Fibroblast of upper back skin (primary cell): ENCODE measurements around the gene CDNF.
"Not testable (repeated sequence)": the region's sequence is repeated elsewhere in the genome, so short reads cannot be mapped to it uniquely, and the experiment has no call there.

ENCODE experiments used
- DNase-seq: peaks from one replicate; pipeline ENCODE4 v3.0.0-alpha.2; 2013

CDNF gene

DNA sequence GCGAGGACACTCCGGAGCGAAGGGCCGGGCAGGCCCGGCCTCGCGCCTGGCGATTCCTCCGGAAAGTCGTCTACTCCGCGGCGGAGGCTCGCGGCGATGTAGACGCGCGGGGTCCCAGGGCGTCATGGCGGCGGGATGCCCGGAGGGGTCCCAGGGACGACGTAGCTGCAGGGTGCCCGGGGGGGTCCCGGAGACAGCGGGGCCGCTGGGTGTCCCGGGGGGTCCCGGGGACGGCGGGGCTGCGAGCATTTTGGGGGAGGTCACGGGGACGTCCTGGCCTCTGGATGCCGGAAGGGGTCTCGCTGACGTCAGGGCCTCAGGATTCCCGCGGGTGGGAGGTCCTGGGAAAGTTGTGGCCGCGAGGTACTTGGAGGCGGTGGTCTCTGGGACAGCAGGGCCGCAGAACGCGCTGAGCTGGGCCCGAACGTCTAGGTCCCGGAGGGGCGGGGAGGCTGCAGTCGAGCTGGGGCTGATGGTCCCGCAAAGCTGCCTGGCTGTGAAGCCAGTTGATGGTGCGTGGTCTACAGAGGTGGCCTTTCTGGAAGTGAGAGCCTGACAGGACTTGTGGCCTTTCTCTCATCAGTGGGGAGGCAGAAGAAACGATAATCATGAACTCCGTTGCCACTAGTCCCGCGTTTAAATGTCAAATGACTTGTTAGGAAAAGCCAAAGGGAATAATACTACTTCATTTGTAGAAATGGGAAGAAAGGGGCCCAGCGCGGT lies 906 bp upstream of the CDNF start:
- DNase-seq, result no peak

- no peak for DNase-seq
Observed at GRCh38 chr10:14837003-14837756, 657 bp downstream of the CDNF start.

GRCh38 chr10:14836208-14836607 lies 1.6 kb downstream of the CDNF start:
- DNase-seq, result peak; percentile 38

DNA sequence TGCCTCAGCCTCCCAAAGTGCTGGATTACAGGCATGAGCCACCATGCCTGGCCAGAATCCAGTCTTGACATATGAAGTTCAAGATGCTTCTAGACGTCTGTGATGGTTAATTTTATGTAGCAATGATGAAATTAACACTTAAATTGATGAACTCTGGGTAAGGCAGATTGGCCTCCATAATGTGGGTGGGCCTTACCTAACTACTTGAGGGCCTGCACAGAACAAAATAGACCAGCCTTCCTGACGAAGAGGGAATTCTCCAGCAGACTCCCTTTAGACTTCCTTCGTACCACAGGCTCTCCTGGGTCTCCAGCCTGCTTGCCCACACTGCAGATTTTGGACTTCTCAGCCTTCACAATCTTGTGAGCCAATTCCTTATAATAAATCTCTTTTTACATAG lies 4.7 kb downstream of the CDNF start:
- DNase-seq, result no peak

DNA sequence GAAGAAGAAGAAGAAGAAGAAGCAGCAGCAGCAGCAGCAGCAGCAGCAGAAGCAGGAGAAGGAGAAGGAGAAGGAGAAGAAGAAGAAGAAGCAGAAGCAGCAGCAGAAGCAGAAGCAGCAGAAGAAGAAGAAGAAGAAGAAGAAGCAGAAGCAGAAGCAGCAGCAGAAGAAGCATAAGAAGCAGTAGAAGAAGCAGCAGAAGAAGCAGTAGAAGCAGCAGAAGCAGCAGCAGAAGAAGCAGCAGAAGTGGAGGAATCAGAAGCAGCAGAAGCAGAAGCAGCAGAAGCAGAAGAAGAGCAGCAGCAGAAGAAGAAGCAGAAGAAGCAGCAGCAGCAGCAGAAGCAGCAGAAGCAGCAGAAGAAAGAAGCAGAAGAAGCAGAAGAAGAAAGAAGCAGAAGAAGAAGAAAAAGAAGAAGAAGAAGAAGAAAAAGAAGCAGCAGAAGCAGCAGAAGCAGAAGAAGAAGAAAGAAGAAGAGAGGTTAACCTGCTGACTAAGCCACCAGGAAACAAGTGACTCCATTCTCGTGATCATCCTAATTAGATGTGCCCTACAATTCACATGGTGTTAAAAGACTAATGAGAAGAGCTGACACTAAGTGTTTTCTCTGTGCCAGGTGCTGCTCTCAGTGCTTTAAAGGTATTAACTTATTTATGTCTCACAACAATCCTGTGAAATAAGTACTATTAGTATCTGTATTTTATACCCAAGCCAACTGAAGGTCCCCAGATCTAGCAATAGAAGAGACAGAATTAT lies 11.6 kb downstream of the CDNF start:
- no peak for DNase-seq

DNA sequence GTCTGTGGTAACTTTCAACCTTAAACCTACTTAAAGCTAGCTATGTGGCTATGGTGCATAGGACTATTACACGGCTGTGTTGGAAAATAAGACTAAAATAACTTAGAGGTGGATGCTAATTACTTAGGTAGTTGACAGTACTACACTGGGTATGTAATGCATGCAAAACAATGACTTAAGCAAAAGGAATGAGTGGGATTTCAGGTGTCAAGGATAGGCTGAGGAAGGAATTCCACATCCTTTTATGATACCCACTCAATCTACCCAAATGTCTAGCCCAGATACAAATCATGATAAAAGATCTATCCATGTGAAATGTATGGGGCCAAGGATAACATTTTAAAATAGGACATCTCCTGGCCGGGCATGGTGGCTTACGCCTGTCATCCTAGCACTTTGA lies 13.9 kb downstream of the CDNF start:
- no peak for DNase-seq

DNA sequence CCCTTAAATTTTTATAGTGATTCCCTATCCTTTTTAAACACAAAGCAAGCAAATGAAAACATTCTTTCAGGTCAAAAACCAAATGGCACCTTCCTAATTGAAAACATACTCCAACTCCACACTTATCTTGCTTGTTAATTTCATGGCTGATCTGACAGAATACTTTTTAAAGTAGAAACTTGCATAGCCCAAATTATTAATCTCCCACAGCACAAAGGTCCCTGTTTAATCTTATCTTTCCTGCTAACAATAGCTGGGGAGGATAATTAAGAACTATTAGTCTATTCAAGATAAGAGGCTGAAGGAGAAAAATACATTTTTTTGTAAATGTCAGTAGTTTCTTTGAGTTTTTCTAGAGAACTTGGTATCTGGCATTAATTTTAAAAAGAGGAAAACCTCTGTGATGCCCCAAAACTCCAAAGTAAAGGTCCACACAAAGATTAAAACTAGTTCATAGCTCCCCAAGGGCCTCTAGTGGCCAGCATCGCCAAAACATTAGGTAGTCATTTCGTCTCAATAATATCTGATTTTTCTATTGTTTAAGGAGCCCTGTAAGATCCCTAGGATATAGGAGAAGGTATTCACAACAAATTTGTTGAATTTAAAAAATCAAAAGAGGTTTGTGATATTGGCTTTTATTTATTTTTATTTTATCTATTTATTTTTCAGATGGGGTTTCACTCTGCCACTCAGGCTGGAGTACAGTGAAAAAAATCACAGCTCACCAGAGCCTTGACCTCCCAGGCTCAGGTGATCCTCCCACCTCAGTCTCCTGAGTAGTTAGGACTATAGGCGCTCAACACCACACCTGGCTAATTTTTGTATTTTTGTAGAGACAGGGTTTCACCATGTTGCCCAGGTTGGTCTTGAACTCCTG lies 14.7 kb downstream of the CDNF start:
- DNase-seq, result peak; percentile 35

GRCh38 chr10:14821635-14822375 lies 16.0 kb downstream of the CDNF start:
- no peak for DNase-seq

DNA sequence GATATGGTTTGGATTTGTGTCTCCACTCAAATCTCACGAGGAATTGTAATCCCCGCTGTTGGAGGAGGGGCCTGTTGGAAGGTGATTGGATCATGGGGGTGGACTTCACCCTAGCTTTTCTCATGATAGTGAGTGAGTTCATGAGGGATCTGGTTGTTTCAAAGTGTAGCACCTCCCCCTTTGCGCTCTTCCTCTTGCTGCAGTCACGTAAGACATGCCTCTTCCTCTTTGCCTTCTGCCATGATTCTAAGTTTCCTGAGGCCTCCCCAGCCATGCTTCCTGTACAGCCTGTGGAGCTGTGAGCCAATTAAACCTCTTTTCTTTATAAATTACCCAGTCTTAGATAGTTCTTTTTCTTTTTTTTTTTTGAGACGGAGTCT lies 17.1 kb downstream of the CDNF start:
- DNase-seq, result no peak

GRCh38 chr10:14820010-14820774 lies 17.6 kb downstream of the CDNF start:
- peak; percentile 60 for DNase-seq

- DNase-seq, result not testable (repeated sequence)
Observed at GRCh38 chr10:14816717-14817116, 21.1 kb downstream of the CDNF start.

DNA sequence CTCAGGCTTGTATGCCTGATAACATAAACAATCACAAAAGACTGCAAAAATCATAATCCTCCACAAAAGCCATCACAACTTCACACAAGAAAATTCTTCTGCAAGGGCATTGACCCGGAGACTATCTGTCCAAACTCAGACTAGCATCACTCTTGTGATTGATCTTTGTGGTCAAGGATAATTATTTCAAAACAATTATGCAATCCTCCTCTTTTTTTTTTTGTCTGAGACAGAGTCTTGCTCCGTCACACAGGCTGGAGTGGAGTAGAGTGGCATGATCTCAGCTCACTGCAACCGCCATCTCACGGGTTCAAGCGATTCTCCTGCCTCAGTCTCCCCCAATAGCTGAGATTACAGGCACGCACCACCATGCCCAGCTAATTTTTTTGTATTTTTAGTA lies 22.2 kb downstream of the CDNF start:
- no peak for DNase-seq

DNA sequence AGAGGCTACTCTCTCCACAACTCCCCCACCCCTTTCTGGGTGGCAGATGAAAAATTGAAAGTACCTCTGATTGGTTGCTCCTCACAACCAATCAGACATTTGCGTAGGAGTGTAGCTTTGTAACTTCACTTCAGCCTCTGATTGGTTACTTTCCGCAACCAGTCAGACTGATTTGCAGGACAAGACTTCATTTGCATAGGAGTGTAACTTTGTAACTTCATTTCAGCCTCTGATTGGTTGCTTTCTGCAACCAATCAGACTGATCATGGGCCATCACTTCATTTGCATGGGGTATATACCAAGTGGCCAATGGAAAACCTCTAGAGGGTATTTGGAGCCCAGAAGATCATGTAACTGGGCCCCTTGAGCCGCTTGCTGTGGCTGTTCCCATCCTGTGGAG lies 25.6 kb downstream of the CDNF start:
- DNase-seq, result peak; percentile 11

- DNase-seq, result no peak
Observed at GRCh38 chr10:14810969-14811953, 26.6 kb downstream of the CDNF start.

- no peak for DNase-seq
Observed at GRCh38 chr10:14806318-14806717, 31.5 kb downstream of the CDNF start.

GRCh38 chr10:14803827-14804226 lies 34.0 kb downstream of the CDNF start:
- no peak for DNase-seq

DNA sequence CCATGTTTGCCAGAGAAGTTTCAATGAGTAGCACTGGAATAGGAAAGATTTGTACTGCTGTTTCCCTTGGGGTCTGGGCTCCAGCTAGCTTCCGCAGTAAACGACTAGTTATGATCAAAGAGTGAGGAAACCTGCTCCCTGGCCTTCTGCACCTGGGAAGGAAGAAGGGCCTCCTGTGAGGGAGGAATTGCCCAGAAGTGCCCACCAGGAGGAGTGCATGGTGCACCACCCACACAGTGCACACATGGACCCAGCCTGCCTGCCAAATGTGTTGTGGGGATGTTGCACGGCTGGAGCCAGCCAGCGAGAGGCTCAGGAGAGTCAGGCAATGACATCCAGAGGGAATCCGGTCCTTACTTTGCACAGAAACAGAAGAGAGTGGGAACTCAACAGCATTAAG lies 36.1 kb downstream of the CDNF start:
- no peak for DNase-seq

GRCh38 chr10:14800397-14800796 lies 37.4 kb downstream of the CDNF start:
- no peak for DNase-seq

DNA sequence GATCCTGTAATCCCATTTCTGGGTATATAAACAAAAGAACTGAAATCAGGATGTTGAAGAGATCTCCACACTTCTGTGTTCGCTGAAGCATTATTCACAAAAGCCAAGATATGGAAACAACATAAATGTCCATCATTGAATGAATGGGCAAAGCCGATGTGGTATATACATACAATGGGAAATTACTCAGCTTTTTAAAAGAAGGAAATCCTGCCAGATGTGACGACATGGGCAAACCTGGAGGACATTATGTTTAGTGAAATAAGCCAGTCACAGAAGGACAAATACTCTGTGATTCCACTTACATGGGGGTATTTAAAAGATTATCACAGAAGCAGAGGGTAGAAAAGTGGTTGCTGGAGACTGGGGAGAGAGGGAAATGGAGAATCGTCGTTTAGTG lies 39.2 kb downstream of the CDNF start:
- no peak for DNase-seq

- DNase-seq, result no peak
Observed at GRCh38 chr10:14787938-14788337, 49.9 kb downstream of the CDNF start.
